ENCODE measurements around the gene CUX1.

CUX1 gene

GRCh38 chr7:102291056-102291915 lies 473.9 kb downstream of the CUX1 start:
- no peak for TF ChIP-seq CTCF (IDR thresholded peaks at IDR 0.05; ENCODE audit: insufficient read depth, low read length, missing control alignments)
- no peak for DNase-seq (ENCODE audit: low read depth, low spot score)
- POLR2A ChIA-PET, result no interaction called here
- CTCF ChIA-PET, result no interaction called here
- H3K4me3 ChIP-seq (ENCODE audit: low read depth, low read length), result no peak overlapping the region

- no peak overlapping the region for H3K4me3 ChIP-seq (ENCODE audit: low read depth, low read length)
- ChIA-PET CTCF (no interaction called here), POLR2A (no interaction called here)
- DNase-seq (ENCODE audit: low read depth, low spot score), result no peak
- TF ChIP-seq CTCF (IDR thresholded peaks at IDR 0.05; ENCODE audit: insufficient read depth, low read length, missing control alignments), result no peak
These were observed 474.5 kb downstream of the CUX1 start for GRCh38 chr7:102291916-102292267.

GRCh38 chr7:102292813-102293798 lies 475.7 kb downstream of the CUX1 start:
- ChIA-PET CTCF (no interaction called here), POLR2A (no interaction called here)
- H3K4me3 ChIP-seq (ENCODE audit: low read depth, low read length), result no peak overlapping the region
- DNase-seq (ENCODE audit: low read depth, low spot score), result no peak
- TF ChIP-seq CTCF (IDR thresholded peaks at IDR 0.05; ENCODE audit: insufficient read depth, low read length, missing control alignments), result no peak

- DNase-seq (ENCODE audit: low read depth, low spot score), result no peak
- TF ChIP-seq CTCF (IDR thresholded peaks at IDR 0.05; ENCODE audit: insufficient read depth, low read length, missing control alignments), result no peak
- no peak overlapping the region for H3K4me3 ChIP-seq (ENCODE audit: low read depth, low read length)
- ChIA-PET POLR2A (no interaction called here), CTCF (no interaction called here)
These were observed 477.2 kb downstream of the CUX1 start for GRCh38 chr7:102294589-102294988.

GRCh38 chr7:102295346-102296178 lies 478.1 kb downstream of the CUX1 start:
- TF ChIP-seq CTCF (IDR thresholded peaks at IDR 0.05; ENCODE audit: insufficient read depth, low read length, missing control alignments), result no peak
- no peak overlapping the region for H3K4me3 ChIP-seq (ENCODE audit: low read depth, low read length)
- POLR2A ChIA-PET, result no interaction called here
- CTCF ChIA-PET, result no interaction called here
- no peak for DNase-seq (ENCODE audit: low read depth, low spot score)
